C1 segment of cervical spinal cord (tissue), 14 donors: ENCODE measurements around the gene CNTN6.

Experiments
- DNase-seq, 14 donors: peaks; one replicate each; lab custom pipeline; 2025; lab: John Stamatoyannopoulos, UW

The CNTN6 gene

GRCh38 chr3:1092771-1093170 lies at the start of gene CNTN6:
TSS of gene CNTN6 (plus strand) at chr3:1093024. CDS start at chr3:1148009, 54,985 bp downstream.
- DNase-seq, result peak in 3 of 14 donors; percentile 3 to 83 (median 9)

DNA sequence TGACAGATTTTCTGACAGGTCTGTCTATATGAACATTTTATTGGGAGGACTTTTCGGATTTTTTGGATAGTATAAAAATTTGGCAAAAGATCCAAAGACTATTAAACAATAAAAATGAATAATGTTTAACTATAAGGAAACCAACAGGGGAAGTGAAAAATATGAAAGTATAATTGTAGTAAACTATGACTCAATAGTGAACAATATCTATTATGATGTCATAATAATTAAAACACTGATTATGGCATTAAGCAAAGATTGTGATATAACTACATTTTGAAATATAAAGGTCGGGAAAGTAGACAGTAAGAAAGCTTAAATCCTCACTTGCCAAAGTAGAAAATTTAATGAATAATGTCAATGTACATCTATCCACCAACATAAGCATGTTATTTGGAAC lies 44.3 kb upstream of the CNTN6 start:
- DNase-seq, result no peak

GRCh38 chr3:1055870-1056269 lies 37.0 kb upstream of the CNTN6 start:
- no peak for DNase-seq

DNA sequence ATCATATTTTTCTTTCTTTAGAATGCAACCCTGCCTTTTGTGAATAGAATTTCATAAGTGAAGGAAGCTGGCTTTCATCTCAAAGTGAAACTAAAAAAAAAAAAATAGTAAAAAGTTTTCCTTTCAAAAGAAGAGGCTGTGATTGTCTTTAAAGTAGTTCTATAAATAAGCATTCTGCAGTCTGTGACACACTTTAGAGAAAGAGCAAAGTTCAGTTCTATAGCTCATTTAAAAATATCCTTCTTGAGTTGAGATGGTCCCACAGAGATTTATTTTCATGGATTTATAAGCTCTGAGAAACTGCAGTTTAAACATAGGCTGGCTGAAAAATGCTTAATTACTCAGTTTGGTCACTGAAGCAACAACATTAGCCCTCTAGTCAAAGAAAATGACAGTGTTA lies 36.1 kb upstream of the CNTN6 start:
- no peak for DNase-seq

DNA sequence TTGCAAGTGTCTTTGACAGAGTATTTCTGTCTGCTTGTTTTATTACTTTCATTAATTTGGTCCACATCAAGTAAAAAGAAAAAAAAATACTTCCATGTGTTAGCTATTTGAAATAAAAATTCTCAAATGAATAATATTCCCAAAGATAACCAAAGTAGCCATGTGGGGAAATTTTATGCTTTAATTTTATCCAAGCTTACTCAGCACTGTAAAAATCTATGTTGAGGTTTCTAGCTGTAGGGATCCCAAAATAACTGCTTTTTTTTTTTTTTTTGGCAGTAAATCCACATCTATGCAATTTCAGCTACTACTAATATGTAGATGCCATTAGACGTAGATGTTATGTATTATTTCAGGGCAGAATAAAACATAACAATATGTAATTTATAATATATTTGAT lies 35.4 kb upstream of the CNTN6 start:
- DNase-seq, result no peak

DNA sequence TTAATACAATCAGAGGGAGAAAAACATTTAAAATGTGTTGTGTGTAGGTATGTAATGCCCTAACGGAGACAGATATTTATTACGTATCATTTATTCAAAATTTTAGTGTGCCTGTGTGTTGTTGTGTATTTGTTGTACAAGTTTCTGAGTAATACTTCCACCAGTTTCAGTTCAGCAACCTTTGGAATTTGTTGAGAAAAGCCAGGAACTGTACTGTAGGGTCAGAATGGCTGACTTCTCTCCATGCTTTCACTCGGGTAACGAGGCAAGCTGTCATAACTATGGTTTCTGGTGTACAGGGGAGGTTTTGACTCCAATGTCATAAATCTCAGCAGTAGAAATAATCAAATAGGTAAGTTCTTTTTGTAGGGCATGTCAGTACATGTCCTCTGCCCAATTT lies 23.8 kb upstream of the CNTN6 start:
- DNase-seq, result no peak

DNA sequence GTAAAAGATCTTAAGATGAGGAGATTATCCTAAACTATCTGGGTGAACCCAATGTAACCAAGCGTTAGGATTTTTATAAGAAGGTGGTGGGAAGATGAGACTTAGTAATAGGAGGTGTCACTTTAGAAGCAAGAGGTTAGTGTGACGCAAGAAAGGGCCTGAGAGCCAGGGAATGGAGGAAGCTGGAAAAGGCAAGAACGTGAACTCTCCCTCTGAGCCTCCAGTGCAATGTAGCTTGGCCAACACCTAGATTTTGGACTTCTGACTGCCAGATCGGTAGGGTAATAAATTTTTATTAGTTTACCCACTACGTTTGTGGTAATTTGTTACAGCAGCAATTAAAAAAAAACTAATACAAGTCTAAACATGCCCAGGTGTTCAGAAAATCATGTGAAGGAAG lies 20.8 kb upstream of the CNTN6 start:
- no peak for DNase-seq

- DNase-seq, result no peak
These were observed 13.2 kb upstream of the CNTN6 start for GRCh38 chr3:1079662-1080061.

GRCh38 chr3:1082108-1082507 lies 10.7 kb upstream of the CNTN6 start:
- peak in 6 of 14 donors; percentile 1 to 34 (median 22) for DNase-seq

- no peak for DNase-seq
These were observed 5.7 kb upstream of the CNTN6 start for GRCh38 chr3:1087066-1087560.

DNA sequence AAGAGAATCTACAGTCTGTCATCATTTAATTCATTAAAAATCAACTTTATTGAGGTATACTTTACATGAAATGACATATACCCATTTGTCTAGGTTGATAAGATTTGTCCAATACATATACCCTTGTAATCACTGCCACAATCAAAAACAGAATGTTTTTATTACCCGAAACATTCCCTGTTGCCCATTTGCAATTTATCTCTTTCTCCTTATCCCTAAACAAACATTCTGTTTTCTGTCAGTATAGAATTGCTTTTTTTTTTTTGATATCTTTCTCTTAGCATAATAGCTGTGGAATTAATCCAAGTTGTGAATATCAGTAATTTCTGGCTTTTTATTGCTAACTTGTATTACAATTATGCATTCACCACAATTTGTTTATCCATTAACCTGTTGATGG lies 4.3 kb upstream of the CNTN6 start:
- DNase-seq, result no peak

GRCh38 chr3:1091286-1091685 lies 1.5 kb upstream of the CNTN6 start:
- peak in 1 of 14 donors; percentile 43 for DNase-seq

- DNase-seq, result peak in 1 of 14 donors; percentile 67
These were observed 763 bp upstream of the CNTN6 start for GRCh38 chr3:1092061-1092460.

DNA sequence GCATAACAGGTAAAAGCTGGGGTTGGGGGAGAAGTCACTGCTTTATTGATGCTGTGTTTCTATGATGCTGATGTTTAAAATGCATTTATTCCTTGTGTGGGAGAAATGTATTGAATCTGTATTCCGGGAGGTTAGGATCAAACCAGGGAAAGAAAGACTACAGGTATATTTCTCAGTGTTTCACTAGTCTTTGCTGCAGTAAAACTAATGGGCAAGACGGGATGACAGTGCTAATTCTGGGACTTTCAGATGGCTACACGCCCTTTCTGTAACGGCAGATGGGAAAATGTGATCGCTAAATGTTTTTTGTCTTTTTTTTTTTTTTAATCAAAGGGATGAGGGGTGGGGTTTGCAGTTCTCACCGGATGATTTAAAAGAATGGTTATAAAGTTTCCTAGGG lies 393 bp downstream of the CNTN6 start:
- peak in 1 of 14 donors; percentile 83 for DNase-seq

- DNase-seq, result no peak
These were observed 10.7 kb downstream of the CNTN6 start for GRCh38 chr3:1103525-1103924.

- DNase-seq, result no peak
These were observed 25.1 kb downstream of the CNTN6 start for GRCh38 chr3:1117843-1118473.

- no peak for DNase-seq
These were observed 38.3 kb downstream of the CNTN6 start for GRCh38 chr3:1131166-1131565.

- DNase-seq, result no peak
These were observed 42.4 kb downstream of the CNTN6 start for GRCh38 chr3:1135194-1135593.

GRCh38 chr3:1138036-1138435 lies 45.2 kb downstream of the CNTN6 start:
- DNase-seq, result no peak

- DNase-seq, result no peak
These were observed 46.2 kb downstream of the CNTN6 start for GRCh38 chr3:1139071-1139470.

GRCh38 chr3:1147326-1147725 lies 54.5 kb downstream of the CNTN6 start:
- no peak for DNase-seq

DNA sequence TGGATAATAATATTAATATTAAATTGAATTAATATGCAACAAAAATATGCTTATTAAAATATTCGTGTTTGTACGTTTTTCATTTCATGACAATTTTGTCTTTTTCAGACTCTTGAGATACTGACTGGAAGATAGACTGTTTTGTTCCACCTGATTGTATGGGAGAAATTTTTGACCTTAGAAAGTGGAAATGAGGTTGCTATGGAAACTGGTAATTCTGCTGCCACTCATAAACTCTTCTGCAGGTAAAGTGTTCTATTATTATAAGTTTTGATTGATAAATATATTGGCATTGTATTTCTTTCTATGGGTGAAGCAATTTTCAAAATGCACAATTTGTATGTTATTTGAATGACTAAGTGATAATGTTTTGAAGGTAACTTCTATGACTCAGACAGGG lies 55.0 kb downstream of the CNTN6 start:
- DNase-seq, result no peak

- peak in 1 of 14 donors; percentile 65 for DNase-seq
These were observed 71.3 kb downstream of the CNTN6 start for GRCh38 chr3:1164101-1164500.

DNA sequence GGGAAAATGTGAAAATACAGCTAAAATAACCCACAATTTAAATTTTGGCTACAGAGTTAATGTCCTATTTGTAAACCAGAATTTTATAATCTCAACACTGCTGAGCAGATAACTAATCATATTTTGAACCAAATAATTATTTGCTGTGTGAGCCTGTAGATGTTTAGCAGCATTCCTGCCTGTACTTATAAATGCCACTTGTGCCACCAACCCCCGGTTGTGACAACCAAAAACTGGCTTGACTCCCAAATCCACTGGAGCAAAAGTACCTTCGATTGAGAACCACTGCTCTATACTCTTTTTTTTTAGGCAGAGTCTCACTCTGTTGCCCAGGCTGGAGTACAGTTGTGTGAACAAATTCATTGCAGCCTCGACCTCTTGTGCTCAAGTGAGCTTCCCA lies 78.5 kb downstream of the CNTN6 start:
- DNase-seq, result no peak
